Measurements from ENCODE around the gene DPYD.

DPYD gene

DNA sequence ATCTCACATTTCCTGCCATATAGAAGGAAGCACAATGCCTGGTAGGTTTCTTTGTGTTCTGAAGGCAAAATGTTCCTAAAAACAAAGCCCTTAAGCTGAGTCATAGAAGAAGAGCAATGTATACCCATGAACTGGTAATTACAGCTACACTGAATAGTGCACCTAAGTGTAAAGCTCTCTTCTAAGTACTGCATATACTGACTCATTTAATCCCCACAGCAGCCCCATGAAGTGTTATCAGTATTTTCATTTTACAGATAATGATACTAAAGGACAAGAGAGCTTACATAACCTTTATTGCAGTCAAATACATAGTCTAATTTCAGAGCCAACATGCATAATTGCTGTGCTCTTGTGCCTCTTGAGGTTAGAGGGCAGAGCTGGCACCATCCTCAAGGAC is 239.9 kb downstream of the DPYD start:
- no peak for DNase-seq

DNA sequence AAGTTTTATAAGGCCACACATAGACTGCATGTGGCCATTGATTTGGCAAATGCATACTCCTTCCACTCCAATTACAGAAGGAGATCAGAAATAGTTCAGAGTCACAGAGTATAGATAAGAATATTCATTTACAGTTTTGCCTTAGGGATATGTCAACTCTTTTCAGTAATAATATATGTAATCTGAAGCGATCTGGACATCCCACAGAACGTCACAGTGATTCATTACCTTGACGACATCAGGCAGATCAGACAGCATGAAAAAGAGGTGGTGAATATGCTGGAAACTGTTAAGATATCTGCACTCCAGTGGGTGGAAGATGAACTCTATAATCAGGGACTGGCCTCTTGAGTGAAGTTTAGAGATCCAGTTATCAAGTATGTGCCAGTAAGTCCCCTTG is 240.4 kb downstream of the DPYD start:
- DNase-seq = no peak

DNA sequence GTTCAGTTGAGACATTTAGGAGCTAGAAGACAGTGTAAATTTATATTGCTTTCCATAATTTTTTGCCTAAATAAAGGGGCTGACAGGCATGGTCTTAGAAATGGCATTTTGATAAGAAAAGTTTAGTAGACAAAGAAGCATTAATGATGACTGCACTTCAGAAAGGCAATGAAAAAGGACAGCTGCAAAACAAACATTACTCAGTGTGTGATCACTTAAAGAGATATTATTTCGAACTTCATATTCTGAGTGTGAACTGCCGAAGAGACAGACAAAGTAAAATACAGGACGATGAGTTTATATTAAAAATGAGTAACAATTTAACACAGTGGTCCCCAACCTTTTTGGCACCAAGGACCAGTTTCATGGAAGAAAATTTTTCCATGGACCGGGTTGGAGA is 243.1 kb downstream of the DPYD start:
- no peak for DNase-seq

DNA sequence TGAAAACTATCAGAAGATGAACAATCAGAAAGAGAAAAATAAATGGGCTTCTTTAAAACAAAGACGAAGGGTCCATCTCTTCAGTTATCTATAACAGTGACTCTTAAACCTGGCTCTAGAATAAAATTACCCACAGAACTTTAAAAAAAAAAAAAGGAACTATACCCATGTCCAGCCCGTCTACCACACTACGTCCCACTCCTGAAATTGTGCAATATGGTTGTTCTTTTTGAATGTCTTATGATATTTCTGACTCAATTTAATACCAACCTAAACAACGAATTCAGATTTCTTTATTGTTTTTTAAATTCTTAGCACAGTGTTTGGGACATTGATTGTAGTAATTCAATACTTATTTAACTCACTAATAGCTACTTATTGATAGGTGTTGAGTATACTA is 246.3 kb downstream of the DPYD start:
- no peak for DNase-seq

DNA sequence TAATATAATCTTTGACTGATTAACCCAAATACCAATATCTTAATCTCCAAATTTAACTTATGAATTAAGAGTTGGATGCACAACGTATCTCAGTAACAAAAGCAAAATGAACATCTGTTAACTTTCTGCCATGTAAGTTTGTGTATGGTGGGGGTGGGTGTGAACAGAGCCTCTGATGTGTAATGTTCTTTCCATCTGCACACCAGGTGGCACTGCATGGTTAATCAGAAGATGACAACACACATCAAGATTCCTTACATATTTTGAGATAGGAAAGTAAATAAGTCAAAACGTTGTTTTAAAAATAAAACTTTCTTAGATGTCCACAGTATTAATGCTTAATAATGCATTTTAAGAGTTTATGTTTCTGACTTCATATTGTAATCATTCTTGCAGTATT is 251.9 kb downstream of the DPYD start:
- DNase-seq = no peak

DNA sequence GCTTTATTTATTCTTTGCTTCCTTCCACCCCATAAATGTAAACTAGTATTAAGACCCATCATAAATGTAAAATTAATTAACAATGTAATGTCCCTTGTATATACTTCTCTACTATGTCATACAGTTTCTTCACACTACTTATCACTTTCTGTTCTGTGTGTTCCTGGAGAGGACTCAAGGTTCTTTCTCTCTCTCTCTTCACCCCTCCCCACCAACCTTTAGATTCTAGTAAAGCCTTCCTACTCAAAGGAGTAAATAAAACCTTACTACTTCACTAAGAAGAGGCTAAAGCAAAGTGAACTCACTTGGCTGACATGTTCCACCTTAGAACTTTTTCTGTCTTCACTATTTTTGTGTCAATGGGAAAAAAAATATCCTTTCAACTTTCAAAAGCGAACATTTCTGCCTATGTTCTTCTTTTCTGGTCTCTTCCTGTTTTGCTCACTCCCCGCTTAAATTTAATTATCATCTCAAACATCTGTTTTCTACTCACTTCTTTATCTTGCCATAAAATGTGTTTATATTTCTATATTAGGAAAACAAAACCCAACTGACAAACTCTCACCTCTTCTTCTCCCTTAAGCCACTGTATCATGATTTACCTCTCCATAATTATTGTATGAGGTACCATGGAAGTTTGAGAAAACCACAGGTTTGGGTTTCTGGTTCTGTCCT is 260.3 kb downstream of the DPYD start:
- no peak for DNase-seq

DNA sequence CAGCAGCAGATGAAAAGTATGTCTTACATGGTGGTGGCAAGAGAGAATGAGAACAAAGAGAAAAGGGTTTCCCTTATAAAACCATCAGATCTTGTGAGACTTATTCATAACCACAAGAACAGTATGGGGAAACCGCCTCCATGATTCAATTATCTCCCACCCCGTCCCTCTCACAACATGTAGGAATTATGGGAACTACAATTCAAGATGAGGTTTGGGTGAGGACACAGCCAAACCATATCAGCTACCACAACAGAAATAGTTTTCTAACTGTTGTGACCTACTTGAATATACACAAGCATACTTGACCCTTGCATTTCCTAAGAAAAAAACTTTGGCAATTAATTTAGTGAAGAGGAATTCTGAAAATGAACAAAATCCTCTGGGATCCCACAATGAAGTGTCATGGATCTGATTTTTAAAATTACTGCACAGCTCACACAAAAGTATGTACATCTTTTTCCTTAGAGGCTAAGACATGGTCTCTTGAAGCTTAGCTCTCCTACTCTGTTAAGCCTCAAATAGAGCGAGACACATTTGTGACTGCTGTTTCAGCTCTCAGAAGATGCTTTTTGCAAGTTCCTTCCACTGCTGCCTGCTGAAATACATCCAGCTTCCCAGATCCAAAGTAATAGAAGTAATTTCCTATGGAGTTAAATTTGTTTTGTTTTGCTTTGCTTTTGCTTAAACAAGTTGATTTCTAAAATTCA is 265.8 kb downstream of the DPYD start:
- no peak for DNase-seq

DNA sequence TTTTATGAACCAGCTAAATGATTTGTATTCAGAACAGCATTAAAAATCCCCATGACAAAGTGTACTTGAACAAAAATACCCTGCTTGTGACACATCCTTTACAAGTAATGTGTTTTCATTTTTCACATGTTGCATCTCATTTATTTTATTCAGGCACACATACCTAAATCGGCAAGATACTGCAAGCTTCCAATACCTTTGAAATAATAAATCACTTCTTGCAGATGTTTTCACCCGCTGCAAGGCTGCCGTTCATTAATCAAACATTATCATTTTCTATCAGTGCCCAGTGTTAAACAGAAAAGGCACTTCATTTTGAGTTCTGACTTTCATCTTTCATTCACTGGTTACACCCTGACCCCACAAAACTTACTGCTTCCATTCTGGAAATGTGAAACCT is 269.6 kb downstream of the DPYD start:
- no peak for DNase-seq

DNA sequence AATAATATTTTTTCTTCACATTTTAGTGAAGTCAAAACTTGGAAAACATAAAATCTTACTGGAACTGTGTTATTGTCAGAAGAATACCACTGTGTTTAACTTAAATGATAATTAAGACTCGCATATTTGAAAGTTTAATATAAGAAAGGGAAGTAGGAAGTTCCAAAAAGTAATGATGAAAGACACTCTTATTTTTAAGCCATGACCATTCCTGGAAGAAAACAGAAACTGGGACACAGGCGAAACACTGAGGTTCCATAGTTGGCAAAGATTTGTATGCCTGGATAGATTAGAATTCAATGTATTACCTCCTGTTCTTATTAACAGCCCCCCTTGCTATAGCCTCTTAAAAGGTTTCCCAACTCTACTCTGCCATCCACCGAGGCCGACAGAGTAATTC is 271.2 kb downstream of the DPYD start:
- DNase-seq = no peak

DNA sequence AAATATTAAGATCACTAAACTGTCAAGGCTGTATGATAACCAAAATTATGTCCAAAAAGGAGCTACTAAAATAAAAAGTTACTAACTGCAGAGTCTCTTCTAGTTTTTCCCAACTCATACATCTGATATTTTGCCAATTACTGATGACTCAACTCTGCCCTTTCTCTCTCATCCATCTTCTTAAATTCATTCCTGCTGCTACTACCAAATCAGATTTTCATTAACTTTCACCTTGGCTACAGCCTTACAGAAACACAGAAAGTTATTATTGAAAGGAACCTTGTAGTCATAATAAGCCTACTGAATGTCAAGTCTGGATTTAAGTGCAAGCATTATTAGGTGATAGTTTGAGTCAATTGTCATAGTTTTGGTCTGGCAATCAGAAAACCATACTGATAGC is 273.1 kb downstream of the DPYD start:
- DNase-seq = no peak

DNA sequence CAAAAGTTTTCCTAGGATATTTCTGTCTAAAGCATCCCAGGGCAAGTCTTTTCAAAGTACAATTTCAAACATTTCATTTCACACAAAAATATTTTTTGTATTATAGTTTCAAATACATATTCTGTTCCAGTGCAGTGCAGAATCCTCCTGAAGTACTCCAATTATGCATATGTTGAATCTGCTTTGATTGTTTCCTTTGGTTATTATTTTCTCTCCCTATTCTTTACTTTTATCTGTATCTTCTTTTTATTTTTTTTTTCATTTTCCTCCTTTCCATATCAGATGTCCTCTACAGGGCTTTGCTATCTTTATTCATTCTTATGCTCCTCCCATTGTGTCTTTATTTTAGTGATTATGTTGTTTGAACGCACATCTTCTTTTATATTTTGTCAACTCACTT is 274.8 kb downstream of the DPYD start:
- no peak for DNase-seq

DNA sequence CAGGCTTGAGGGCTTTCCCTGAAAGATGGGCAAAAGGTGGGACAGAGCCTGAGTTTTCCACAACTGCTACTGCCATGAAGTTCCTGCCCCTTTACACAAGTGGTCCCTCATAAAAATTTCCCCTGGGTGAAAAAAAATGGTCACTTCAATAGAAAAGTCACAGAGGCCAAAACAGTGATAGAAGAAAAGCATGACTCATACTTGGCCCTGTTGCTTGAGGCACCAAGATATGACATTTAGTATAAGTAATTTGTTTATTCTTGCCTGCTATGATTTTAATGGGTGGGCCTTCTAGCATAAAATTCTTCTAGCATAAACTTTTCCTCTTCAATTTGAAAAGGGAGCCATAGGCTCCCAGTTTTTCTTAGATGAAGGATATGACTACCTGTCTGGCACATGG is 280.2 kb downstream of the DPYD start:
- DNase-seq = no peak

DNA sequence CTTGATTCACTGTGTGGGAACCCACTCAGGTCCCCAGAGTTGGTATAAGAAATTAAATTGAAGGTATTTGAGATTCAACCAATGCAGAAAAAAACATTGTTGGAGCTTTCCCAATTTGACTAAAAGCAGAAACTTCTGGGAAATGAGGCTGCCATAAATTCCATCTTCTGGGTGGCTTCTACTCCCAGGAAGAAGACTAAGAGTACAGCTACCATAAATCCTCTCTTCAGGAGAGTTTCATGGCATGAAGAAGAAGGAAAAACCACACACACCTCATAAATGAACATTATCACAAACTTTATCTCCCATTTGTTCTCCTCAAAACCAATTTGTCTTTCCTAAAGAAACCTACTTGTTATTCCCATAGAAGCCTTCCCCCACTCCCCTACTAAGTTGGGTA is 283.9 kb downstream of the DPYD start:
- DNase-seq = no peak

DNA sequence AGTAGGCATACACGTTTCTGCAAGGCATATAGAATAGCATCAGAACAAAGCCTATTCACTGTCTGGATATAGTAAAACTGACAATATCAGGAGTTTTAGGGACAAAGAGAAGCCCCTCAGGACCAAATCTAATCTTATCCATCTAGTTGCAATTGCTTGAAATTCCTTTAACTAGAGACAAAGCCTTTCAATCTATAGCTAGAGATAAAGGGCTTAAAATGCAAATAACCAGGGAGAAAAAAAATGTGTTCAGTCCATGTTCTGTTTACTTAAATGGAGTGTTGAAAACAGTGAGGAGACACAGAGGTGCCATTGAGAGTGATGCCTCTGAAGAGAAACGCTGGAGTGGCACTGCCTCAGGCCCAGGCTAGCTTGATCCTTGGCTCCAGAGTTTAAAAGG is 286.1 kb downstream of the DPYD start:
- no peak for DNase-seq

DNA sequence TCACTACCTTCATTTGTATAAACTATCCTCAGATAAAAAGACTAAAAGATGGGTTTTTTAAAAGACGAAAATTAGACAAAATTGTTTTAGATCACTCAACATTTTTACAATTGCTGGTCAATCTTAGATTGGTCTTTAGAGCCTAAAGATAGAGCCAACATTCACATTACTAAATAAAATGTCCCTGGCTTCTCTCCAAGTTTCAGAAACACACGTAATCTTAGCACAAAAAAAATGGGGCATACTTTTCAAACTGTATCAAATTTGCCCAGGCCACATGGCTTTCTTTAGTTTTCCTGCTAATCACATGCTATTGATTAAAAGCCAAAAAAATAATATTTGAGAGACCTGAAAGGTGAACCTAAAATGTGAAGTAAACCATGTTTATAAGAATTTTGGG is 288.1 kb downstream of the DPYD start:
- DNase-seq = no peak

DNA sequence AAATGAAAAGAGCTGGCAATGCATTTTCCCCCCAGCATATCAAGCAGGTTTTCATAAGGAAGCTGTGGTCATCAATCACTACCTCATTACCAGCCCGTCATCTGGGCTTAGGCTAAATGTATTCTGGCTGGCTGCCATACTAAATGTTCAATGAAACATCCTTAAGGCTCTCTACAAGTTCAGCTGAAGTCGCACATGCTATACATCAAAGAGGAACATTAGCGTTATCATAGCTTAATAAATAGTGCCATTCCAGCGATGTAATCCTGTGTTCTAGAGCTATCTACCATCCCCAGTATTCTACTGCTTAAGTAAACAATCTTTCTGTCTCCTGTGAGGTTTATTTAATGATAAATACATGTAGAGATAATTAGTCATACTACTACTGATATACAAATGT is 288.8 kb downstream of the DPYD start:
- no peak for DNase-seq

DNA sequence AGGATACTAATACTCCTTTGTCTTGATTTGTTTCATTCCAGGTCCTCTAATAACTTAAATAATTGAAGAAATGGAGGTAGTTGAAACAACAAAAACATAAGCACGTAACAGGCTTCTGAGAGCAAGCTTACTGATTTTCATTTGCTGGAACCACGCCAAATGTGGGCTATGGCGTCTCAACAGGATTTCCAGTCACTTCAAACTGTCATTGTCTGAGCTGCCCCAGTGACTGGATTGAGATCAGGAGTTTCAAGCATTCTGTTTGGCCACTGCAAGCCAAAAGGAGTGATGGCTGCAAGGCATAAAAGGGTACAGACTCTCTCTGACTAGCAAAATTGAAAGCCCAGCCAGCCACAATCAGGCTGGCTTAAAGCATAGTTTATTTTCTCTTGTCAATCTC is 289.9 kb downstream of the DPYD start:
- DNase-seq = no peak

DNA sequence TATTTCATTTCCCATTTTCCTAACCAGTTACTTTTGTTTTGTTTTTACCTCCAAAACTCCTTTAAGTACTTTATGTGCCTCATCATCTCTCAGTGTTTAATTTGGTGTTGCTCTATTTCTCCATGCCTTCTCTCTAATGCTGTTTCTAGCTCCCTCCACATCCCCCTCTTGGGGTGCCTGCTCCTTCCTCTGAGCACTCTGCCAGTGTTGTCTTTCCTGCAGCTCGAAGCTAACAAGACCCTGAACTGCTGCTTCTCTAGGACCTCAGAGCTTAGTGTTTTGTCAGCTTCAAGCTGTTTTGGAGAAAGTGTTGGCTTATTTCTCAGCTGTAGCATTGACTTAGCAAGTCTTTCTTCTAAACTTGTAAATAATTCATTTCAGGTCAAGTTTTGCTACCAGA is 290.6 kb downstream of the DPYD start:
- DNase-seq = no peak

DNA sequence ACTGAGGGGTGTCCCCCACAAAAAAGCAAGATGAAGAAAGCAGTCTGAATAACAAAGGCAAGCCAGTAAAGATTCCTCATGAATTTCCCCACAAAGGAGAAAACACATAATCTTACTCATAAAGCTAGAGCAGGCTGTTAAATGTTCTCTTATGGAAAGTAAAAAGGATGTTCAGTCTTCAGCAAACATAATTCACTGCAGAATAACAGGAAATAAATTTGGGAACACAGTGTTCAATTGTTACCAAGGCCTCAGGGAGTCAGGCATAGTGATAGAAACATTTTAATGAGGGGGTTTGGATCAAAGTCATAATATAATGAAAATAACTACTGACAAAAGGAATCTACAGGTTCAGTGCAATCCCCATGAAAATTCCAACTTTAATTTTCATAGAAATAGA is 297.6 kb downstream of the DPYD start:
- DNase-seq = no peak

DNA sequence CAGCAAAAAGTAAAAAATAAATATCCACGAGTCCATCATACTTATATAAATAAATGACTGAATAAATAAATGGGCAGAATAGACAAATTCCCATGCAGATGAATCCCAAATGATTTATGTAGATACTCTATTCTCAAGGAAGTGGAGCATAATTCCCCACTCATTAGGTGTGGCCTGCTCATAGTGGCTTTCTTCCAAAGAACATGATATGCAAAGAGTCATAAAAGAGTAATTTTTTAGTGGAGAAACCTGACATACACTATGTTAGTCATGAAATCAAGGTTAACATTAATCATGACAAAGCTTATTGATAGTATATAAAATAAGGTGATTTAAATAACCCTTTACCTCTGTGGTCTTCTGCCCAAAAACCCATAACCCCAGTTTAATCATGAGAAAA is 298.9 kb downstream of the DPYD start:
- DNase-seq = no peak

DNA sequence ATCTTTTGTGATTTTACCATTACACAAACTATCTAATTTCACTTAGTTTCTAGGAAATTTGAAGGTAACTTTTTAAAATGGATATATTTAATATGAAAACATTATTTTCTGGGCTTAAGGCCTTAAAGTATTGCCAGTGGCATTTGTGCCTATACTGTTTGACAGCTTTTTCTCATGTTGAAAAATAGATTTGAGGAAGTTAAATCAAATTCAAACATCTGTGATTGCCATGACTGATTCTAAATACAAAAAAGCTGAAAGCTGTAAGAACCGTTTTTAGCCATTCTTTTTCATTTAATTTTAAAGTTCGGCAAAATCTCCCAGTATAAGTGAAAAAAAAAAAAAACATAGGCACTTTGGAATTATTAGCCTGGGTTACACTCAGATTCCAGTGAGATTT is 301.1 kb downstream of the DPYD start:
- DNase-seq = no peak

DNA sequence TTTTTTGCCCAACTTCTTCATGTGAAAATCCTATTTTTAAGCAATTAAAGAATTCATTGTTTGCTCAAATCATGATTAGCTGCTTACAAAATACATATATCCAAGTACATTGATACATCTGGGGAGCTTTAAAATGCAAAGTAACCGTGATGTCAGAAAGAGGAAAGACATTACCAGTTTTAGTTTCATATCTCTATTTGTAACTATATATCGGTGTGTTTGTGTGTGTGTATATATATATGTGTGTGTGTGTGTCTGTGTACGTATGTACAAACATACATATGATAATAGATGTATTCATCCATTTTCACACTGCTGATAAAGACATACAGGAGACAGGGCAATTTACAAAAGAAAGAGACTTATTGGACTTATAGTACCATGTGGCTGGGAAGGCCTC is 310.1 kb downstream of the DPYD start:
- no peak for DNase-seq

DNA sequence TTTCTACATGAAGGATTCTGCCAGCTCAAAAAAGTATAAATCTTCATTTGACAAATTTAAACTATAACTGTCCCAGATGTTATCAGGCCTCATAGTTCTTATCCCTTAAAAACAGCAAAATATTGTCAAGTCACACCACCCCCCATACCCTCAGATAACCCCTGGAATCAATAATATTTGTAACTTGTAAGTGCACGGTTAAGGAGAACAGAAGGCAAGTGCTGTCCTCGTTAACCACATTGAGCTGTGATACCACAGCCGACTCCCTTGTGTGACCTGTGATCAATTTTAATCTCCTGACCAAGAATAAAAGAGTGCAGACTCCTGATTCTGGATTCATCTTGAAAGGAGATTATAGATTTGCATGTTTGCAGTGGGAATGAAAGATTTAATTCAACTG is 310.7 kb downstream of the DPYD start:
- DNase-seq = no peak

DNA sequence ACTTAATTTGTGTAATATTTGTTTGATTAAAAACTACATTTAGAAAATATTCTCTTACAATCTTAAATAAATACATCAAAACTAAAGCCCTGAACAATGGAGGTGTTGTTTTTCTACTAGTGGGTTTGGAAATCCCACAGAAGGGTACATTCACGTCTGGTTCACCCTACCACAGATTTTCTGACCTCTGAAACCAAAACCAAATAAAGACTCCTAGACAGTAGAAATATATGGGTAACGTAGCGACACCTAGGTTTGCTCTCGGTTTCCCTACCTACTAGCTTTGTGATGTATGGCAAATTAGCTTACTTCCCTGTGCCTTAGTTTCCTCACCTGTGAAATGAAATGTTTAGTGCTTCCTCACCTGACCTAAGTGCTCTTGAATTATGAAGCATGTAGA is 312.6 kb downstream of the DPYD start:
- no peak for DNase-seq

DNA sequence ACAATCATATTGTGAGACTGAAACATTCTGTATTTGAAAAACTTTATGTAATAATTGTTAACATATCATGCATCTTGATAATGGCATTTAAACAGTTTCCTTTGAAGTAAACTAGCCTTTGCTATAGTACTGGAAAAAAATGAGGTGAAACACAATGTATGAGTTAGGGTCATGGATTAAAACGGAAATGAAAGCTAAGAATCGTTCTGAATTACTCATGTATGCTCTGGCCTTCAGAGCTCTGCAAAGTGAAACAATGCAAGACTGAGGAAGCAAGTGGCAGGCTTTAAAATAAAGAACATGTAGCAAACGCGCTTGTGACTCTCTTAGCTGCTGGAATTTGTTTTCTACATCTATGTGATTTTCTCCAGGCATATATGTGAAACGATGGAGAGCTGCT is 317.1 kb downstream of the DPYD start:
- no peak for DNase-seq
